ENCODE data around the gene NUP62.

- TF ChIP-seq GATA2 (IDR thresholded peaks at IDR 0.05; ENCODE audit: low read depth, low read length) = no peak
- no peak for TF ChIP-seq GATA3 (IDR thresholded peaks at IDR 0.05; ENCODE audit: low read depth, low read length)
Measured at GRCh38 chr19:49957262-49957915, 28.1 kb upstream of the NUP62 start.
